GM12878 (cell line): ENCODE results near the gene TESK2. TPM values are rescaled to one million over a fixed set of nuclear protein-coding genes. Genes with fewer than 3 reads are reported as not detected.
A peak's percentile ranks its signal among the peaks of the same experiment; 100 is the strongest.

ENCODE experiments used
- ATAC-seq: fragments of 200-7000 bp; cut with Tn5 transposase; 3 replicates; pipeline ENCODE4 v1.9.1; 2020; ENCODE audit warnings: mild to moderate bottlenecking, moderate library complexity
- BruUV-seq: library from RNA; stranded (reverse); fragments of 400-500 nt; replicated peaks from 2 replicates; lab custom pipeline; 2021; lab: Mats Ljungman, UMichigan
- CTCF ChIA-PET: fragments of 300-600 bp; sonication (Branson Sonifier 250); formaldehyde crosslinking; extraction: SDS; loops from one replicate; lab custom pipeline; 2021; ENCODE audit warnings: inconsistent platforms; lab: Yijun Ruan, JAX
- POLR2A ChIA-PET: fragments of 350-600 bp; formaldehyde crosslinking; extraction: SDS; loops from one replicate; lab custom pipeline; 2021; ENCODE audit warnings: inconsistent platforms; lab: Charles Lee
- RAD21 ChIA-PET: fragments of 300-600 bp; sonication (Branson Sonifier 250); formaldehyde crosslinking; loops from one replicate; lab custom pipeline; 2023; ENCODE audit warnings: antibody characterized with exemption; ENCODE audit not compliant: unreplicated experiment; lab: Charles Lee
- SMC1A ChIA-PET: fragments of 300-600 bp; sonication (Branson Sonifier 250); formaldehyde crosslinking; loops from one replicate; lab custom pipeline; 2023; ENCODE audit not compliant: unreplicated experiment, uncharacterized antibody; lab: Charles Lee
- DNase-seq: peaks from one replicate; pipeline ENCODE4 v3.0.0-alpha.2; 2011; ENCODE audit warnings: low read depth, low spot score
- FAIRE-seq: peaks from 3 replicates; lab custom pipeline; 2011; peaks lifted over from hg19 to GRCh38; lab: Jason Lieb, UNC
- H2AFZ ChIP-seq: 2 replicates; pipeline ENCODE4 v1.6.0; 2011; ENCODE audit warnings: low read depth, low read length, control low read depth; ENCODE audit not compliant: control insufficient read depth
- H3K27ac ChIP-seq: 2 replicates; pipeline ENCODE4 v1.5.1; 2011; ENCODE audit warnings: control low read depth; ENCODE audit not compliant: control insufficient read depth, insufficient read depth
- H3K27me3 ChIP-seq, 2 experiments: replicated peaks in 1 of 2; 2 replicates each; pipeline versions ENCODE4 v1.6.0 to v1.6.1; 2011; ENCODE audit warnings: low read length in 1 of 2; ENCODE audit not compliant: control insufficient read depth in 2 of 2, insufficient read depth in 2 of 2
- H3K36me3 ChIP-seq, 2 experiments: 2 replicates each; pipeline ENCODE4 v1.5.1; 2011; ENCODE audit warnings: low read length in 1 of 2; ENCODE audit not compliant: control insufficient read depth in 2 of 2, insufficient read depth in 2 of 2
- H3K4me1 ChIP-seq: 2 replicates; pipeline ENCODE4 v1.6.1; 2011; ENCODE audit warnings: mild to moderate bottlenecking, low read length, moderate library complexity, mixed read lengths; ENCODE audit not compliant: control insufficient read depth, insufficient read depth
- H3K4me2 ChIP-seq: 2 replicates; pipeline ENCODE4 v1.6.0; 2011; ENCODE audit warnings: control low read depth; ENCODE audit not compliant: control insufficient read depth, insufficient read depth
- H3K4me3 ChIP-seq: fragments of 200-600 bp; sonication (generic); 2 replicates; pipeline ENCODE4 v1.5.1; 2016
- H3K79me2 ChIP-seq: 2 replicates; pipeline ENCODE4 v1.6.0; 2011; ENCODE audit warnings: low read length; ENCODE audit not compliant: control insufficient read depth, insufficient read depth
- H3K9ac ChIP-seq: 2 replicates; pipeline ENCODE4 v1.8.0; 2011; ENCODE audit warnings: low read length, control low read depth, mixed read lengths; ENCODE audit not compliant: control insufficient read depth, insufficient read depth
- H3K9me3 ChIP-seq: replicated peaks from 3 replicates; pipeline ENCODE4 v1.5.1; 2011; ENCODE audit warnings: mild to moderate bottlenecking, low read length; ENCODE audit not compliant: control insufficient read depth, insufficient read depth
- H4K20me1 ChIP-seq: 2 replicates; pipeline ENCODE4 v1.6.0; 2011; ENCODE audit not compliant: control insufficient read depth, insufficient read depth
- BCL3 ChIP-seq: IDR thresholded peaks from 2 replicates; pipeline ENCODE4 v1.6.1; 2011; ENCODE audit warnings: borderline replicate concordance, low read depth, mild to moderate bottlenecking, moderate library complexity, low read length; ENCODE audit not compliant: insufficient read depth, poor library complexity, severe bottlenecking
- BMI1 ChIP-seq: fragments of 450-650 bp; IDR thresholded peaks from 2 replicates; pipeline ENCODE4 v1.6.1; 2016; ENCODE audit warnings: mild to moderate bottlenecking, moderate library complexity, borderline replicate concordance
- E4F1 ChIP-seq: fragments of 450-650 bp; IDR thresholded peaks from 2 replicates; pipeline ENCODE4 v1.6.1; 2018; ENCODE audit warnings: borderline replicate concordance, mild to moderate bottlenecking; ENCODE audit not compliant: partially characterized antibody
- HCFC1 ChIP-seq: fragments of 150-350 bp; IDR thresholded peaks from 2 replicates; pipeline ENCODE4 v1.6.1; 2014; ENCODE audit warnings: low read length
- HDAC6 ChIP-seq: fragments of 200-600 bp; sonication (generic); IDR thresholded peaks from one replicate; pipeline ENCODE4 v1.8.0; 2017; ENCODE audit warnings: antibody characterized with exemption; ENCODE audit not compliant: unreplicated experiment
- MTA2 ChIP-seq: fragments of 450-650 bp; IDR thresholded peaks from 2 replicates; pipeline ENCODE4 v1.6.1; 2016; ENCODE audit warnings: low read depth, mild to moderate bottlenecking, moderate library complexity
- NBN ChIP-seq: fragments of 450-650 bp; IDR thresholded peaks from 2 replicates; pipeline ENCODE4 v1.6.1; 2016
- NFIC ChIP-seq: IDR thresholded peaks from 2 replicates; pipeline ENCODE4 v1.6.1; 2012; ENCODE audit warnings: low read depth, mild to moderate bottlenecking, inconsistent platforms, low read length, moderate library complexity
- NFYB ChIP-seq: IDR thresholded peaks from 2 replicates; pipeline ENCODE4 v1.6.1; 2011; ENCODE audit warnings: low read depth, mild to moderate bottlenecking, low read length, improper control_type of control experiment, moderate library complexity; ENCODE audit not compliant: insufficient read depth
- NKRF ChIP-seq: fragments of 450-650 bp; conservative IDR thresholded peaks from 2 replicates; pipeline ENCODE4 v1.6.1; 2017; ENCODE audit warnings: mild to moderate bottlenecking, moderate library complexity
- PRDM15 ChIP-seq: fragments of 450-650 bp; formaldehyde crosslinking; IDR thresholded peaks from 2 replicates; pipeline ENCODE4 v1.4.0; 2020; ENCODE audit warnings: mild to moderate bottlenecking, moderate library complexity
- RB1 ChIP-seq: fragments of 450-650 bp; formaldehyde crosslinking; IDR thresholded peaks from 2 replicates; pipeline ENCODE4 v1.6.1; 2017; ENCODE audit warnings: mild to moderate bottlenecking, borderline replicate concordance
- SMARCA5 ChIP-seq: fragments of 450-650 bp; IDR thresholded peaks from 2 replicates; pipeline ENCODE4 v1.6.1; 2017; ENCODE audit warnings: mild to moderate bottlenecking
- SUZ12 ChIP-seq: fragments of 200-600 bp; sonication (generic); IDR thresholded peaks from one replicate; pipeline ENCODE4 v1.6.1; 2018; ENCODE audit warnings: antibody characterized with exemption, mild to moderate bottlenecking; ENCODE audit not compliant: unreplicated experiment
- ZNF217 ChIP-seq: fragments of 450-650 bp; IDR thresholded peaks from 2 replicates; pipeline ENCODE4 v1.6.1; 2017; ENCODE audit warnings: antibody characterized with exemption, mild to moderate bottlenecking
- WGBS: methylation state at CpG from one replicate; pipeline ENCODE4 v1.1.6; 2016; ENCODE audit warnings: low lambda C conversion rate; ENCODE audit not compliant: insufficient replicate concordance, insufficient coverage; ENCODE audit errors: missing lambda C conversion rate; 5-methylcytosine and 5-hydroxymethylcytosine counted together
- in situ Hi-C: fragments of 300-500 bp; cut with MboI; formaldehyde crosslinking; loops from 9 replicates; pipeline ENCODE4 v1.14.3; 2018; ENCODE audit warnings: mixed read lengths
- intact Hi-C: fragments of 100-400 bp; cut with micrococcal nuclease; formaldehyde crosslinking; loops from one replicate; pipeline ENCODE4 v1.14.2; 2022; ENCODE audit not compliant: unreplicated experiment
- polyA plus RNA-seq, 11 experiments: library from polyadenylated mRNA; depleted of rRNA in 4 of 11; unstranded in 6 of 11; stranded (reverse) in 5 of 11; fragments of >200 nt; fragmentation: Nextera tagmentation in 4 of 11; fragmentation: Illumina TruSeq in 1 of 11; extraction: Ambion mirVana in 4 of 11; extraction: Trizol in 1 of 11; gene quantifications; 1 replicate in 1 of 11; 2 replicates in 10 of 11; pipeline versions ENCODE4 v1.2.1 to v1.2.3, GENCODE V29; 2011 to 2016; ENCODE audit warnings: inconsistent platforms in 2 of 11, missing spikeins in 2 of 11, low read depth in 1 of 11
- total RNA-seq, 4 experiments: library from RNA; depleted of rRNA in 3 of 4; stranded (reverse); fragments of >200 nt in 3 of 4; fragmentation: Illumina TruSeq in 1 of 4; extraction: Trizol in 1 of 4; gene quantifications; 2 replicates each; pipeline versions ENCODE4 v1.2.1 to v1.2.3, GENCODE V29; 2013 to 2021

Gene TESK2
- total and polyA plus RNA-seq, 10 of the 15 experiments (the other 5 are each of a cell fraction or from before 2014, with no cell fraction given), result 2.2 to 10.0 (median 5.7) TPM

- TF ChIP-seq PRDM15 (CRISPR knock-in tag) (no peak), E4F1 (no peak), BCL3 (no peak)
- TF ChIP-seq, all 136 proteins: peak for 0
Observed at GRCh38 chr1:45455162-45455561, 35.8 kb downstream of the TESK2 start (continued).

GRCh38 chr1:45454464-45454863, 36.5 kb downstream of the TESK2 start:
- no peaks in the 10 kb centered on the region for H3K27me3 ChIP-seq
- ChIA-PET RAD21 (no interaction called here), CTCF (no interaction called here), SMC1A (no interaction called here), POLR2A (no interaction called here)
- H3K4me1 ChIP-seq, result peaks cover 4% of the 10 kb centered on the region; the same call in 1 of the 2 replicates
- in situ Hi-C loops, result no loop called here
- H3K27ac ChIP-seq, result no peak overlapping the region
- no peak overlapping the region for H3K4me2 ChIP-seq
- intact Hi-C loops, result no loop called here
- H3K36me3 ChIP-seq, result no peaks in the 10 kb centered on the region
- DNase-seq (no peak), FAIRE-seq (no peak), ATAC-seq (no peak)
- no peaks in the 10 kb centered on the region for H3K9me3 ChIP-seq
- BruUV-seq, result no TSS peak
- WGBS, result 74% methylated on average over 4 of the region's 4 CpGs
- H4K20me1 ChIP-seq, result no peaks in the 10 kb centered on the region
- no peak overlapping the region for H2AFZ ChIP-seq
- no peak overlapping the region for H3K4me3 ChIP-seq
- no peak overlapping the region for H3K9ac ChIP-seq
- no peaks in the 10 kb centered on the region for H3K79me2 ChIP-seq
- TF ChIP-seq RB1, result no peak
- peak; percentile 21; the same call in 1 of the 2 replicates for TF ChIP-seq NFIC
- no peak for TF ChIP-seq HDAC6
- no peak for TF ChIP-seq SUZ12
- TF ChIP-seq SMARCA5, result no peak
- no peak for TF ChIP-seq ZNF217
- TF ChIP-seq MTA2, result no peak
- TF ChIP-seq BMI1, result no peak
- no peak for TF ChIP-seq NBN
- TF ChIP-seq NFYB, result no peak
- no peak for TF ChIP-seq HCFC1
- no peak for TF ChIP-seq NKRF
